Bronchial epithelial cell (primary cell): Measurements from ENCODE around the gene CHST1. TPM values are rescaled to one million over a fixed set of nuclear protein-coding genes. Genes with fewer than 3 reads are reported as not detected.
A peak's percentile ranks its signal among the peaks of the same experiment; 100 is the strongest.

Experiments
- DNase-seq: peaks from one replicate; pipeline ENCODE4 v3.0.0-alpha.2; 2010; ENCODE audit warnings: low read depth
- FAIRE-seq: peaks from 2 replicates; lab custom pipeline; 2011; peaks lifted over from hg19 to GRCh38; lab: Jason Lieb, UNC
- H3K27me3 ChIP-seq: 2 replicates; pipeline ENCODE4 v1.5.1; 2011; ENCODE audit warnings: low read length; ENCODE audit not compliant: control insufficient read depth, insufficient read depth
- H3K36me3 ChIP-seq: 2 replicates; pipeline ENCODE4 v1.5.1; 2011; ENCODE audit warnings: low read length; ENCODE audit not compliant: control insufficient read depth, insufficient read depth
- H3K4me3 ChIP-seq: 2 replicates; pipeline ENCODE4 v1.5.1; 2011; ENCODE audit warnings: mild to moderate bottlenecking, low read depth, low read length, control low read depth
- CTCF ChIP-seq: IDR thresholded peaks from 2 replicates; pipeline ENCODE4 v1.5.1; 2011; ENCODE audit warnings: mild to moderate bottlenecking, moderate library complexity, low read length, control low read depth, inconsistent platforms; ENCODE audit not compliant: insufficient read depth, severe bottlenecking
- total RNA-seq: library from RNA; depleted of rRNA; stranded (reverse); fragments of >200 nt; gene quantifications from 2 replicates; pipeline ENCODE4 v1.2.1, GENCODE V29; 2014

The CHST1 gene
- total RNA-seq, 1 donor from 2014 or later, result 0.26 TPM

GRCh38 chr11:45647786-45648185 is 17.6 kb downstream of the CHST1 start:
- no peak overlapping the region for H3K4me3 ChIP-seq
- no peak for DNase-seq
- no peaks in the 10 kb centered on the region for H3K36me3 ChIP-seq
- TF ChIP-seq CTCF, result no peak
- FAIRE-seq, result no peak
- H3K27me3 ChIP-seq, result no peaks in the 10 kb centered on the region

GRCh38 chr11:45647329-45647728 is 18.1 kb downstream of the CHST1 start:
- Histone ChIP-seq H3K36me3 (no peaks in the 10 kb centered on the region), H3K27me3 (no peaks in the 10 kb centered on the region), H3K4me3 (no peak overlapping the region)
- no peak for TF ChIP-seq CTCF
- FAIRE-seq, result no peak
- DNase-seq, result no peak

- no peak for TF ChIP-seq CTCF
- Histone ChIP-seq H3K36me3 (no peaks in the 10 kb centered on the region), H3K27me3 (no peaks in the 10 kb centered on the region), H3K4me3 (no peak overlapping the region)
- FAIRE-seq, result peak; percentile 75
- DNase-seq, result peak; percentile 55
Measured at GRCh38 chr11:45646275-45646927, 19.0 kb downstream of the CHST1 start.

- Histone ChIP-seq H3K27me3 (no peaks in the 10 kb centered on the region), H3K4me3 (no peak overlapping the region), H3K36me3 (no peaks in the 10 kb centered on the region)
- FAIRE-seq (no peak), DNase-seq (no peak)
- no peak for TF ChIP-seq CTCF
Measured at GRCh38 chr11:45644981-45645889, 20.2 kb downstream of the CHST1 start.

- no peak for TF ChIP-seq CTCF
- H3K4me3 ChIP-seq, result no peak overlapping the region
- no peak for DNase-seq
- H3K36me3 ChIP-seq, result no peaks in the 10 kb centered on the region
- FAIRE-seq, result no peak
- H3K27me3 ChIP-seq, result no peaks in the 10 kb centered on the region
Measured at GRCh38 chr11:45643598-45644260, 21.7 kb downstream of the CHST1 start.
